Measurements from ENCODE around the gene AP3D1.

GRCh38 chr19:2190848-2191455 lies 39.6 kb upstream of the AP3D1 start:
- TF ChIP-seq CTCF (IDR thresholded peaks at IDR 0.05 in 8 of 11, conservative IDR thresholded peaks at IDR 0.05 in 3 of 11) (no peak), POLR2A (IDR thresholded peaks at IDR 0.05) (no peak)

All from spleen (tissue), 7 donors.